SKM-1 (cell line): ENCODE results near the gene RNF223.
"Not testable (repeated sequence)": the region's sequence is repeated elsewhere in the genome, so short reads cannot be mapped to it uniquely, and the experiment has no call there.

ENCODE experiments used
- DNase-seq: peaks from one replicate; lab custom pipeline; 2025; ENCODE audit not compliant: unreplicated experiment; lab: John Stamatoyannopoulos, UW

The RNF223 gene

GRCh38 chr1:1031659-1032235 is 42.4 kb downstream of the RNF223 start:
- DNase-seq, result no peak

DNA sequence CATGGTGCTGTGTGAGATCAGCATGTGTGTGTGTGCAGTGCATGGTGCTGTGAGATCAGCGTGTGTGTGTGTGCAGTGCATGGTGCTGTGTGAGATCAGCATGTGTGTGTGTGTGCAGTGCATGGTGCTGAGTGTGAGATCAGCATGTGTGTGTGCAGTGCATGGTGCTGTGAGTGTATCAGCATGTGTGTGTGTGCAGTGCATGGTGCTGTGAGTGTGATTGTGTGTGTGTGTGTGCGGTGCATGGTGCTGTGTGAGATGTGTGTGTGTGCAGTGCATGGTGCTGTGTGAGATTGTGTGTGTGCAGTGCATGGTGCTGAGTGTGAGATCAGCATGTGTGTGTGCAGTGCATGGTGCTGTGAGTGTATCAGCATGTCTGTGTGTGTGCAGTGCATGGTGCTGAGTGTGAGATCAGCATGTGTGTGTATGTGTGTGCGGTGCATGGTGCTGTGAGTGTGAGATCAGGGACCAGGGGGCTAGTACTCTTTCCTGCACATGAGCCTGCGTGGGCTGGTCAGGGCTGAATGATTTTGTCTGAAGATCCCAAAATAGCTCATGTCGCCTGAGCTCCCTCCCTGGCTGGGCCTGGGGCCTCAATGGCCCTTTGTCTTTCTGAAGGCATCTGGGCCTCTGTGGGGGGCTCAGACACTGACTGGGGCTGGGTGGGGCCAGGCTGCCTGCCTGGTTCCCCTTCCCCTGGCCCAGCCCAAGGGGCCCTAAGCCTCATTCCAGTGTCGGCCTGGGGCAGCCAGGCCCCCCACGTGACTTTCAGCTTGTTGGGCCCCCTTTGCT is 43.0 kb downstream of the RNF223 start:
- DNase-seq, result not testable (repeated sequence)

- no peak for DNase-seq
Observed at GRCh38 chr1:1027791-1028190, 46.3 kb downstream of the RNF223 start.

DNA sequence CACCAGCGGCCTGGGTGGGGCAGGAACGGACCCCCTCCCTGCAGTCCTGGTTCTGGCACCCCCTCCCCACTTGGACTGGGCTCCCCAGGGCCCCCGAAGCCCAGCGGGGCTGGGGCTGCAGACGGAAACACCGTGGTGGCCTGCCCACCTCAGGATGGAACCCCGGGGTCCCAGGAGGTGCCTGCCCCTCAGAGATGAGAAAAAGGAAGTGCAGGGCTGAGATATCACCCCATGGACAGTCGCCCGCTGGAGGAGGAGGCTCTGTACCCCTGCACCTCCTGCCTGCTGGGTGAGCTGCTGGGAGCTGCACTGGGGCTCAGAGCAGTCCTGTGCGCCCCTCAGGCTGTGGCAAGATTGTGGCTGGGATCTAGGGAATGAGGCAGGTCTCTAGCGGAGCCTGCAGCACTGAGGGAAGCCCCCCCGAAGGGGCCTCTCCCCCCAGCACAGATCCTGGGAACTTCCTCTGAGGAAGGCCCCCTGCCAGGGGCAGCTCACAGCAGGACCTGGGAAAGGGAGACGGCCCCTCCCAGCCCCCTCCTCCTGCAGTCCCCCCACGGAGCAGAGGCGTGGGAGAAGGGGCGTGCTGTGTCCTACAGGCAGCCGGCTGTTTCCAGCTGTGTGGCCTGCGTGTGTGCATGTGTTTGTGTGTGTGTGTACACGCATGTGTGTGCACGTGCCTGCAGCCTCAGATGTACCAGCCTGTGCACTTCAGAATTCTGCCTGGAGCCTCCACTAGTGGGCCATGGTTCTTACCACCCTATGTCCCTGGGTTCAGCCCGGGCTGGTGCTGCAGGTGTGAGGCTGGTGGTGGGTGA is 47.3 kb downstream of the RNF223 start:
- DNase-seq, result no peak

GRCh38 chr1:1025730-1026129 is 48.4 kb downstream of the RNF223 start:
- DNase-seq, result no peak

DNA sequence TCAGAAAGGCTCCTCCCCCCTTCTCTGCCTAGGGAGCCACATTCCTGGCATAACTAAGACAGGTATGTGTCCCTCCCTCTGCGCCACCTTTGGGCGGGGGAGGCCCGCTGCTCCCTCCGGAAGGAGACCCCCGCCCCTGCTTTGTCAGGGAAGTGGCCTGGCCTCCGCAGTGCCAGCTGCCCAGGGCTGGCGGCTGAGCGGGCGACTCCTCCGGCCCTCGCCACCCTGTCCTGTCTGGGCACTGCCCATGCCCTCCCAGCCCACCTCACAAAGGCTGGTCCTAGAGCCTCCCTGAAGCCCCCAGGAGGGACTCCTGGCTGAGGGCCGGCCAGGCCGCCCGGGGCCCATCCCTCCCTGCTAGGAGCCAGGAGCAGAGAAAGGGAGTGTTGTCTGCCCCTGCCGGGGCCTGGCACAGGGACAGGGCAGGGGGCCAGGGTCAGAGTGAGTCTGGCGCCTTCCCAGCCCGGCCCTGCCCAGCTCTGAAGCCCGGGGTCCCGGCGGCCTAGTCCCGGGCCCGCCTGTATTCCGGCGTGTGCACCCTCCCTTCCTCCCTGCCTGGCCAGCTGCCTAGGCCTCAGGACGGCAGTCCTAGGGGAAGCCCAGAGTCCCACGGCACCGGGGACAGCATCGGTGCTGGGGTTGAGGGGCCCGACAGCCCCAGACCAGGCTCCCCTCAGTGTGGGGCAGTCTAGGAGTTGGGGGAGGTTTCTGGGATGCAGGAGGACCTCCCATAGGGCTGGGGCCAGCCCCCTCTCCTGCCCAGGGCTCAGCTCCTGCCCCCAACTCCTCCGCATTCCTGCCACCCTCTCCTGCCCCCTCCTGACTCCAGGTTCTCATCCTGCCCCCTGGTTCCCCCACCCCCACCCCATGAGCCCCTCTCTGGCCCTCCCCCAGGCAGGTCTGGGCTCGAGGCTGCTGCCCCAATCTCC is 49.1 kb downstream of the RNF223 start:
- no peak for DNase-seq

DNA sequence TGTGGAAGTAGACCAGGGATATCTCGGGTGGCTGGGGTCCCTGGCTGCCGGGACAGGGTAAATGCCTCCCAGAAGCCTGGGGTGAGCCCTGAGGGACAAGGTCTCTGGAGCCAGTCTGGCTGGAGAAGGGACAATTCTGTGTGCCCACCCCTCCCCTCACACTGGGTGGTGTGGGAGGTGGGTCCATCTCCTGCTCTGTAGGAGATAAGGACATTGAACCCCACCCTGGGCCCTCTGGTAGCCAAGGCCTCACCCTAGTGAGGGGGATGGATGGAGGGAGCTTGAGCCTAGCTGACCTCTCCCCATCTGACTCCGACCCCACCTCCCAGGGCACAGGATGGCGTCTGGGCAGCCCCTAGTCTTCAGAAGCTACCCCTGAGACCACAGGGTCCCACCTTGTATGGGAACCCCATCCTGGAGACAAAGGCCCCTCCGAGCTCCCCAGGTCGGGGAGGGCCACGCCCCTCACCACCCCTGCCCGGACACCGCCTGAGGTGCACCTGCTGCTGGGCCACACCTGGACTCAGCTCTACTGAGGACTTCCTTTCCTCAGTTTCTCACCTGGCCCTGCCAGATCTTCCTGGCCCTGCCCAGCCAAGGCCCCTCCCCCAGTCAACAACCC is 49.8 kb downstream of the RNF223 start:
- DNase-seq, result no peak

GRCh38 chr1:1023700-1024099 is 50.4 kb downstream of the RNF223 start:
- DNase-seq, result no peak

DNA sequence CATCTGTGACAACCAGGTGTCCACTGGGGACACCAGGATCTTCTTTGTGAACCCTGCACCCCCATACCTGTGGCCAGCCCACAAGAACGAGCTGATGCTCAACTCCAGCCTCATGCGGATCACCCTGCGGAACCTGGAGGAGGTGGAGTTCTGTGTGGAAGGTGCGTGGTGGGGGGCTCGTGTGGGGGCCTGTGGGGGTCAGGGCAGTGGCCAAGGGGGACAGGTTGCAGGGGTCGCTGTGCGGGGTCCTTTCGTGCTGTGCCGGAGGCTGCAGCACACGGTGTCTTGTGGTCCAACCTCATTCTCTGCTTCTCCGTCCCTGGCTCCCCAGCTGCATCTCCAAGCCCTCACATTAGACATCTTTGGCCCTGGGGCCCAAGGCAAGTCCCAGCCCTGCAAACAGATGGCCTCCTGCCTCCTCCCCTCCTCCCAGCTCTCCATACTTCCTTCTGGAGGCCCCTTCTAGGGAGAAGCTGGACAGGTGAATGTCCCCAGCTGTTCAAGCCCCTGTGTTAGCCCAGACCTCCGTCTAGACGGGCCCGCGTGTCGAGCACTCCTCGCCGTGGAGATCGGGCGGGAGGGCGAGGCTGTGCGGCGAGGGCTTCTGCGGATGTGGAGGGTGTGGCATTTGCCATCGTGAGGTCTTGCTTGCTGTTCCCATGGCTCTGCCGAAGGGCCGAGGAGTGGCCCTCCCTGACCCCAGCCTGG is 51.6 kb downstream of the RNF223 start:
- DNase-seq, result no peak

- DNase-seq, result no peak
Observed at GRCh38 chr1:1021920-1022259, 52.2 kb downstream of the RNF223 start.

DNA sequence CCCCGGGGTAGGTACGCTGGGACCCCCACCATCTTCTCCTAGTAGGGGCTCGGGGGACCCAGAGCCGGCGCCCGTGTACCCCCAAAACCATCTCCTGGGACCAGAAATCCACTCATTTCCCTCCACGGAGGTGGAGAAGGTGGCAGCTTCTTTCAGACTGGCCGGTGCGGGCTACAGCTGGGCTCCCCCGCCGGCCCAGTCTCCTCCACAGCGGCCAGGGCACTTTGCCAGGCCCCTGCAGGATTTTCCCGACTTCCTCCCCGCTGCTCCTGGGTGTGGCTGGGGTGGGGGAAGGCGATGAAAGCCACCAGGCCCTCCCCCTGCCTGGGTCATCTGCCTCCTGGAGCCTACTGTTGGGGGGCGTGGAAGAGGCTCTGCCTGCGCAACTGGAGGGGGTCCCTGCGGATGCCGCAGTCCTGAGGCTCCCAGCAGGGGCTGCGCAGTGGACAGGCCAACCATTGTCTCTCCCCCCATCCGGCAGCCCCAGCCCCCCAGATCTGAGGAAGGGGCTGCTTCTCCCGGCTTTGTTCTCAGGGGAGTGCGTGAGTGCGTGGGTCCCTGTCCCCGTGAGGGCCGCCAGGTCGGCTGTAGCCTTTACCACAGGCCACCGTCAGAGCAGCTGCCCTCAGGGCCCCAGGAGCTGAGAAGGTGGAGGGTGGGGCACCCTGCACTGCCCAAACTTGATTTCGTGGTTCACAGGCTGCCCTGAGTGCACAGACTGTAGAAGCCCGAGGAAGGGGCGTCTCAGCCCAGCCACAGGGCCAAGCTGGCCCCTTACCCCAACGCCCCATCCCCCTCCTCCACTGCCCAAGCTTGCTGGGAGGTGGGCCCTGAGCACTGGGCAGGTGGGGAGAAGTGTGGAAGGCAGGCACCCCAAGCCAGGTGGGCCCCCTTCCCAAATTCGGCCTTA is 52.8 kb downstream of the RNF223 start:
- DNase-seq, result no peak
